ENCODE results near the gene VMP1.
"Not testable (repeated sequence)": the region's sequence is repeated elsewhere in the genome, so short reads cannot be mapped to it uniquely, and the experiment has no call there.

Gene VMP1

DNA sequence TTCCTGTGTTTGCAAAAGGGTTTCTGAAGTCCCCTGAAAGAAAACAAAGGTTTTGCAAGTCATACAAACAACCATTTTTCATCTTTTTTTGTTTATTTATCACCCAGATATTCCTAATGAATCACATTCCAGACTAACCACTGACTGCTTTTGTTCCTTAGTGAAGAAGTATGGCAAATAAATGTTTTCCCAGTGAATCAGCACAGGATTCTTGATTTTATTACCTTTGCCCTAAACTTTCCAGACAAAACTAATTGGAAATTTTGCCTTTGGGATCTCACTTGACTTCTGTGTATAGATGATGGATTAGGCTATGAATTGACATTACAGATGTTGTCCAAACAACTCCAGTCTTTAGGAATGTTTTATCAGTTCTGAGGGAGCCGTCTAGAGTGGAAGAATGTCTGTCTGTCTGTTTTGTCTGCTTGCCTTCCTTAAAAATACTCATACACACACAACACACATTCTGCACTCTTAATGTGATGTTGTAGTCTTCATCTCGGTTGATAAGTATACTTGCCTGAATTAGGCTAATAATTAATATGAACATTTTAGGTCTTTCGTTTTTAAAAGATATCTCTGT lies 48.9 kb downstream of the VMP1 start:
- DNase-seq, result no peak

- no peak for DNase-seq
Observed at GRCh38 chr17:59757043-59757442, 49.6 kb downstream of the VMP1 start.

GRCh38 chr17:59757470-59757869 lies 50.0 kb downstream of the VMP1 start:
- DNase-seq, result no peak

DNA sequence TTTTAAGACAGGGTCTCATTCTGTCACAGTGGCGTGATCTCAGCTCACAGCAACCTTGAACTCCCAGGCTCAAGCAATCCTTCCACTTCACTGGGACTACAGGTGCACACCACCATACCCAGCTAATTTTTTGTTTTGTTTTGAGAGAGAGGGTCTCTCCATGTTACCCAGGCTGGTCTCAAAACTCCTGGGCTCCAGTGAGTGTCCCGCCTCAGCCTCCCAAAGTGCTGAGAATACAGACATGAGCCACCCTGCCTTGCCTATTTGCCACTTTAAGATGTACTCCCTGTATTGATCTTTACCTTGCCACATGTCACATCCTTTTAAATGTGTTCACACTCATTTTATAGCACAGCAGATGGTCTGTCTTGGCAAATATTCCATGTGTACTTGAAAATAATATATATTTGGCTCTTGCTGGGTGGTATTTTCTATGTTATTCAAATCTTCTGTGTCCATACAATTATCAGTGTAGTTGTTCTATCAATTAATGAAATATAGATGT lies 50.5 kb downstream of the VMP1 start:
- no peak for DNase-seq

DNA sequence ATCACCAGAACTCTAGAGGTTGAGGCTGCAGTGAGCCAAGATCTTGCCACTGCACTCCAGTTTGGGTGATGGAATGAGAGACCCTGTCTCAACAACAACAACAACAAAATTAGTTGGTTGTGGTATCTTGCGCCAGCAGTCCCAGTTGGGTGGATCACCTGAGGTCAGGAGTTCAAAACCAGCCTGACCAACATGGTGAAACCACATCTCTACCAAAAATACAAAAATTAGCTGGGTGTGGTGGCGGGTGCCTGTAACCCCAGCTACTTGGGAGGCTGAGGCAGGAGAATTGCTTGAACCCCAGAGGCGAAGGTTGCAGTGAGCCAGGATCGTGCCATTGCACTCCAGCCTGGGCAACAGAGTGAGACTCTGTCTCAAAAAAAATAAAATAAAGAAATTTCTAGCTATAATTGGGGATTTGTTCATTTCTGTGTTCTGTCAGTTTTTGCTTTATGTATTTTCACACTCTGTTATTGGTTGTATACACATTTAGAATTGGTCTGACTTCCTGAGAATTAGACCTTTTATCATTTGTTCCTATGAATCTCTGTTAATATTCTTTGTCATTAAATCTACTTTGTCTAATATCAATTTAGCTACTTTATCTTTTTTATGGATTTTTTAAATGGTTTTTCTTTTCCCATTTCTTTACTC lies 51.7 kb downstream of the VMP1 start:
- DNase-seq, result not testable (repeated sequence)

DNA sequence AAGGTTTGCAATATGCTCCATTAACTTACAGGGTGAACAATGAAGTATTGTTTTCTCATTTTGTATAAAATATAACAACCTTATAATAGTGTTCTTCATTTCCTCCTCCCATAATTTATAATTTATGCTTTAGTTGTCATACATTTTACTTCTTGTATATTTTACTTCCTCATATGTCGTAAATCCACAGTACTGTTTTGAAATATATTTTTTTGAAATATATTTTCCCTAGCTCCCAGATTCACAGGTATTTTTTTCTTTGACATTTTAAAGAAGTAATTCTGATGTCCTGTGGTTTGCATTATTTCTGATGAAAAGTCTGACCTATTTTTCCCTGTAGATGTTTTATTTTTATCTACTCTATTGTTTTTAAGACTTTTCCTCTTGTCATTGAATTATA lies 52.7 kb downstream of the VMP1 start:
- no peak for DNase-seq

- DNase-seq, result no peak
Observed at GRCh38 chr17:59761385-59762048, 54.1 kb downstream of the VMP1 start.

GRCh38 chr17:59762049-59762823 lies 54.8 kb downstream of the VMP1 start:
- DNase-seq, result peak in 1 of 2 donors; percentile 51

- no peak for DNase-seq
Observed at GRCh38 chr17:59762824-59763374, 55.4 kb downstream of the VMP1 start.

DNA sequence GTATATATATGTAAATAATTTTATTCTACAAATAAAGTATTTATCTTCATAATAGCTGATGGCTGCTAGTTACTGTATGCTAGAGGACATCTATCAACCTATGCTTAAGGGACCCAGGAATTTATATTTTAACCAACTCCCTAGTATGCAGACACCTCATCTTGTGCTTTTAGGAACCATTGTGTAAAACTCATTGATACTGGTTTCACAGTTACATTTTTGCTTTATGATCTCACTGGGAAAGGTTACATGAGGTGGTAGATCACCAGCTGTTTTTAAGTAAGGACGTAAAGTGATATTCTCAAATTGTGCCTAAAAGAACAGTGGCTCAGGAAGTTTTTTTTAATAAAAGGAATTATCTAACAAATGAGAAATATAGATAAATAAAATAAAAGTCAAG lies 56.4 kb downstream of the VMP1 start:
- DNase-seq, result no peak

- DNase-seq, result no peak
Observed at GRCh38 chr17:59764292-59764741, 56.9 kb downstream of the VMP1 start.

- no peak for DNase-seq
Observed at GRCh38 chr17:59765038-59765437, 57.6 kb downstream of the VMP1 start.

GRCh38 chr17:59766491-59766890 lies 59.0 kb downstream of the VMP1 start:
- DNase-seq, result no peak

- no peak for DNase-seq
Observed at GRCh38 chr17:59767176-59767575, 59.7 kb downstream of the VMP1 start.

DNA sequence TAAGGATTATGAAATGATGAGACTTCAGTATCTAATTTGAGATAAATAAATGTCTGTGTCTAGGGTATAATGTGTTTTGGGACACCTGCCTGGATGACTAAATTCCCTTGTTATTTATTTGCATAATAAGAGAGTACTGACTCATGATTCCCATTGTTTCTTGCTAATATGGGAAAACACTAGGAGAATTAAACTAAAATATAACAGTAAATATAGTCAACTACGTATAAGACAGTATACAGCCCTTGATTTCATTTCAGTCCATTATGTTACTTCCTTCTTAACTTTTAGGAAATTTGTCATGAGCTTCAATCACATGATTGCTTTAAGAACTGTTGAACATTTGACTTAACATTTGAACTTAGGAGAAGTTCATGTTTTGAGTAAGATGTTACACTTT lies 62.4 kb downstream of the VMP1 start:
- no peak for DNase-seq

GRCh38 chr17:59771093-59771492 lies 63.6 kb downstream of the VMP1 start:
- DNase-seq, result no peak

GRCh38 chr17:59775786-59776350 lies 68.4 kb downstream of the VMP1 start:
- DNase-seq, result no peak

DNA sequence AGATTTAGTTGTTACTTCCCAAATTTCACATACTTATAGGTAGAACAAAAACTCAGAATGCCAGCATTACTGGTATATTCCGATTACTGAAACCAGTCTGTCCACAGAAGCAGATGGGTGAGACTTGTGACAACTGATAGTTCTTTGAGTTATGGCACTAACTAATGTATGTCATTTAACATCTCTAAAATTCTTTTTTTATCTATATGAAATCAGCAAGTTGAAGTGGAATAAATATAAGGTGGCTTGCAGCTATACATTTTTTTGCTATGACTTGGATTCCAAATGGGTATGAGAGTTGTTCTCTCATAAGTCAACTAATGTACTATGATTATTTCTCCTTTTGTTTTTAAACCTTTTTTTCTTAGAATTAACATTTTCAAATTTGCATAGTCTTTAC lies 69.1 kb downstream of the VMP1 start:
- DNase-seq, result no peak

DNA sequence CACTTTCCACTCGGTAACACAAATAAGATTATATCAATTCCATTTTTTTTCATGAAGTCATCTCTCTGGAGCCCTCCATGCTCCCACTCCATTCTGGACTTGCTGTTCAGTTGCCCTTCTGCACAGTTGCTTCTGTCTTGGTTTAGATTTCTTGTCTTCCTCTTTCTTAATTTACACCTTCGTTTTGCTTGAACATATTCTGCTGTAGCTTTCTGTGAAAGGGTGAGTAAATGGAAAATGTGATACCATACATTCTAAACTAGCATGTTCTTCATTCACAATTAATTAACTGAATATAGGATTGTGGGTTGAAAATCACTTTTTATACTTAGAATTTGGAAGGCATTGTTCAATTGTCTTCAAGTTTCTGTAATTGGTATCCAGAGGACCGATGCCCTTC lies 69.6 kb downstream of the VMP1 start:
- no peak for DNase-seq

GRCh38 chr17:59778996-59779395 lies 71.5 kb downstream of the VMP1 start:
- no peak for DNase-seq

DNA sequence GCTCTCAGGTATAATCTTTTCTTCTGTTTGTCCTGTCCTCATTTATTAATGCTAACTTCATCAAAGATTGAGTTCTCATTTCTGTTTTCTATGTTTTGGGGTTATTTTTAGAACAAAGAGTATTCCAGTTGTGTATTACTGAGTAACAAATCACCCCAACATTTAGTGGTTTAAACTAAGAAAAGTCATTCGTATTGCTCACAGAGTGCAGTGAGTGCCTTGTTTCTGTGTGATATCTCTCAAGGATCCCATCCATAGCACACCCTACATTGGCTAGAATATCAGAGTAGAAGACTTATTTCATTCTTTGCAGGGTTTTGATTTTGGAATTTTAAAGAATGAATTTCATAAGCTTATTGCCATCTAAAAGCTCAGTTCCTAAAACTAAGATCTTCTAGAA lies 72.1 kb downstream of the VMP1 start:
- DNase-seq, result no peak

- not testable (repeated sequence) for DNase-seq
Observed at GRCh38 chr17:59780548-59780947, 73.1 kb downstream of the VMP1 start.

Measured in bone marrow (tissue), 2 donors.